ENCODE data around the gene SYT5.
"Not testable (repeated sequence)": the region's sequence is repeated elsewhere in the genome, so short reads cannot be mapped to it uniquely, and the experiment has no call there.

Gene SYT5

GRCh38 chr19:55166530-55167268 lies 13.4 kb downstream of the SYT5 start, which contains the start of gene DNAAF3:
DNAAF3 (minus strand) TSS chr19:55166613; CDS start chr19:55166413, 200 bp downstream.
- DNase-seq = peak; percentile 61 to 75

GRCh38 chr19:55165952-55166529 lies 14.0 kb downstream of the SYT5 start:
- peak in 1 of 2 donors; percentile 37 for DNase-seq

GRCh38 chr19:55161571-55162322 lies 18.3 kb downstream of the SYT5 start:
- no peak for DNase-seq

- no peak for DNase-seq
These were observed 19.1 kb downstream of the SYT5 start for GRCh38 chr19:55160986-55161365.

GRCh38 chr19:55160128-55160985 lies 19.7 kb downstream of the SYT5 start:
- DNase-seq = peak; percentile 88 to 90

- DNase-seq = no peak
These were observed 21.0 kb downstream of the SYT5 start for GRCh38 chr19:55158848-55159749.

- DNase-seq = no peak
These were observed 21.7 kb downstream of the SYT5 start for GRCh38 chr19:55158423-55158822.

GRCh38 chr19:55157064-55157908 lies 22.8 kb downstream of the SYT5 start, which contains the start of gene TNNI3:
TNNI3 (minus strand) TSS chr19:55157732; CDS start chr19:55157589, 143 bp downstream.
- DNase-seq = no peak

GRCh38 chr19:55156202-55157063 lies 23.7 kb downstream of the SYT5 start:
- DNase-seq = peak in 1 of 2 donors; percentile 53

- not testable (repeated sequence) for DNase-seq
These were observed 24.3 kb downstream of the SYT5 start for GRCh38 chr19:55155784-55156183.

GRCh38 chr19:55153652-55154264 lies 26.3 kb downstream of the SYT5 start:
- no peak for DNase-seq

- DNase-seq = no peak
These were observed 28.1 kb downstream of the SYT5 start for GRCh38 chr19:55152017-55152416.

- DNase-seq = no peak
These were observed 30.7 kb downstream of the SYT5 start, which contains the start of gene TNNT1 for GRCh38 chr19:55149078-55150003. TNNT1 (minus strand) TSS chr19:55149206; CDS start chr19:55147157, 2,049 bp downstream.

GRCh38 chr19:55147545-55148251 lies 32.4 kb downstream of the SYT5 start:
- no peak for DNase-seq

GRCh38 chr19:55146705-55147273 lies 33.3 kb downstream of the SYT5 start:
- no peak for DNase-seq

- DNase-seq = no peak
These were observed 33.9 kb downstream of the SYT5 start for GRCh38 chr19:55146078-55146704.
